Measurements from ENCODE around the gene FADS3.

The FADS3 gene

GRCh38 chr11:61925736-61926135 is 34.4 kb upstream of the FADS3 start:
- TF ChIP-seq, protein P1, sequence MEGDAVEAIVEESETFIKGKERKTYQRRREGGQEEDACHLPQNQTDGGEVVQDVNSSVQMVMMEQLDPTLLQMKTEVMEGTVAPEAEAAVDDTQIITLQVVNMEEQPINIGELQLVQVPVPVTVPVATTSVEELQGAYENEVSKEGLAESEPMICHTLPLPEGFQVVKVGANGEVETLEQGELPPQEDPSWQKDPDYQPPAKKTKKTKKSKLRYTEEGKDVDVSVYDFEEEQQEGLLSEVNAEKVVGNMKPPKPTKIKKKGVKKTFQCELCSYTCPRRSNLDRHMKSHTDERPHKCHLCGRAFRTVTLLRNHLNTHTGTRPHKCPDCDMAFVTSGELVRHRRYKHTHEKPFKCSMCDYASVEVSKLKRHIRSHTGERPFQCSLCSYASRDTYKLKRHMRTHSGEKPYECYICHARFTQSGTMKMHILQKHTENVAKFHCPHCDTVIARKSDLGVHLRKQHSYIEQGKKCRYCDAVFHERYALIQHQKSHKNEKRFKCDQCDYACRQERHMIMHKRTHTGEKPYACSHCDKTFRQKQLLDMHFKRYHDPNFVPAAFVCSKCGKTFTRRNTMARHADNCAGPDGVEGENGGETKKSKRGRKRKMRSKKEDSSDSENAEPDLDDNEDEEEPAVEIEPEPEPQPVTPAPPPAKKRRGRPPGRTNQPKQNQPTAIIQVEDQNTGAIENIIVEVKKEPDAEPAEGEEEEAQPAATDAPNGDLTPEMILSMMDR (IDR thresholded peaks at IDR 0.05): no peak

GRCh38 chr11:61924064-61924455 is 32.7 kb upstream of the FADS3 start:
- TF ChIP-seq, protein P1 (IDR thresholded peaks at IDR 0.05): no peak

- TF ChIP-seq, protein P1 (IDR thresholded peaks at IDR 0.05): no peak
Observed at GRCh38 chr11:61923166-61924063, 32.1 kb upstream of the FADS3 start.

DNA sequence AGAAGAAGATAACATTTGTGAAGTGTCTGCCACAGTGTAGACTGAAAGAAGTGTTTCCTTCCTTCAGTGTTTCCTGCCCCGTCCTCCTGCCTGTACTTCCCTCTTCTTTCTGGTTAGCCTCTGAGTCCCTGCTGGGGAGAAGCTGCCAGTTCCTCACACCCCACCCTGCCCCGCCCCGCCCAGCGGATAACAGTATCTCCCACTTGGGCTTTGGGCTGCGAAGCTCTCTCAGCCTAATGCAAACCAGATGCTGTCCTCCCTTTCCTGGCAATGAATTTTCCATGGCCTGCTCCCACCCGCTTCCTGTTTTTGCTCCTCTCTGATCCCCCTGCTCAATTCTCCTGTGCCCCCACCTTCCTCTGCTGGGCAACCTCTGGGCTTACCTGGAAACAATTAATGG is 31.2 kb upstream of the FADS3 start:
- TF ChIP-seq, protein P1 (IDR thresholded peaks at IDR 0.05): no peak

- TF ChIP-seq, protein P1 (IDR thresholded peaks at IDR 0.05): no peak
Observed at GRCh38 chr11:61921446-61921845, 30.1 kb upstream of the FADS3 start.

- TF ChIP-seq, protein P1 (IDR thresholded peaks at IDR 0.05): no peak
Observed at GRCh38 chr11:61919705-61920631, 28.6 kb upstream of the FADS3 start.

DNA sequence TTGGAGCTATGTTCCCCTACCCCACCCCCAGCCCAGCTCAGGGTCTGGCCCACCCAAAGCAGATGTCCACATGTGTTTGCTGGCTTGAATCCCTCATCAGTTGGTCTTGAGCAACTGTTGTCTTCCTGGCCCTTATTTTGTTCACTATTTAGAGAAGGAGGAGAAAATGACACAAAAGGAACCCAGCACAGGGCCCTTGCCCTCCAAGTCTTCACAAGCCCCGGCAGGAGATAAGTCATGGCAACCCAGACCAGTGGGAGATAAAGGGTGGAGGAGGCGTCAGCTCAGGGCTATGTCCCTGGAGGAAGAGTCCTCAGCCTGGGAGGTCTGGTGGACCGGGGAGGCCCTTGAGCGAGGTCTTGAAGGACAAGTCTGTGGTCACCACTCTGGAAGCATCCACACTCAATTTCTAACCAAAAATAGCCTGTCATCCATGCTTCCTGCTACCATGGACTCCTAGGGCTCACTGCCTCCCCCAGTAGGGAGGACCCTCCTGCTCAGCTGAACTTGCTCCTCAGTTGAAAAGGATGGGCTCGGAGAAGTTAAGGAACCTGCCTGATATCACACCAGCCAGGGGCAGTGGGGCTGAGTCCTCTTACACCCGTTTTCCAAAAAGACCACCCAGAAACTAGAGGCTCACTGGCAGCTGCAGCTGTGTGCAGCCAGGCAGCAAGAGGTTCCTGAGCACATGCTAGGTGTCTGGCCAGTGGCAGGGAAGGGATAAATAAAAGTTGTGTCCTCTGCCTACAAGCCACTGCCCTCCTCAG is 27.8 kb upstream of the FADS3 start:
- TF ChIP-seq, protein P1 (IDR thresholded peaks at IDR 0.05): no peak
